H54 (cell line): Measurements from ENCODE around the gene PPIL1.
"Not testable (repeated sequence)": the region's sequence is repeated elsewhere in the genome, so short reads cannot be mapped to it uniquely, and the experiment has no call there.

Source experiments
- DNase-seq: peaks from one replicate; pipeline ENCODE4 v3.0.0; 2011; ENCODE audit warnings: low spot score, mixed read lengths; ENCODE audit not compliant: insufficient read length
- FAIRE-seq: peaks from 3 replicates; lab custom pipeline; 2011; peaks lifted over from hg19 to GRCh38; lab: Jason Lieb, UNC
- POLR2A ChIP-seq: IDR thresholded peaks from 2 replicates; pipeline ENCODE4 v1.6.1; 2011; ENCODE audit warnings: low read depth, mild to moderate bottlenecking, low read length

PPIL1 gene

DNA sequence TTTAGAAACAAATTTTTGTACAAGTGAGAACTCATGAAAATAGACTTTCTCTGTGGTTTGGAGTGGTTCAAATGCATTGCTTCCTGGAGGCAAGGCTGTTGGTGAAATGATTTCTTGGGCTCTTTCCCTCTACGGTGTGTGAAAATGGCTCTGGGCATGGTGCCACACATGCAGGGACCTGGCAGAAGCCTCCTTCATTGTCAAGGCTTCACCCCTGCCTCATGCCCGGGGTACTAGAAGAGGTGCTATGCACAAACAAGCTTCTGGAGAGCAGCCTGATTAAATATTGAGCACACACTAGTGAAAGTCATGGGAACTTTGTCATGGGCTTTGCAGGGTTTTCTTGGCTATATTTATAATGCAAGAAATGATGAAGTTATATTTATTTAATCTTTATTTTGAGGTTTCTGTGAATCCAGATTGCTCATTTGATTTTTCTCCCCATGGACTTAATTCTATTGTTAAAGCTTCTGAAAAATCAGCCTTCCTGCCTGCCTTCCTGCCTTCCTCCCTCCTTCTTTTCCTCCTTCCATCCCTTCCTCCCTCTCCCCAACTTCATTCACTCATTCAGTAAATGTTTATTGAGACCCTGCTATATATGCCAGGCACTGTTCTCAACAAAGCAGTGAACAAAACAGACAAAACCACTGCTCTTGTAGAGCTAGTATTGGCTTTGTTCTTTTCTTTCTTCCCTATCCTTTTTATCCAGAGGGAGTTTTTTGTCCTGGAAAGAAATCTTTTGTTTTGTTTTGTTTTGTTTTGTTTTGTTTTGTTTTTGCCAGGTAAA is 32.1 kb upstream of the PPIL1 start:
- DNase-seq (no peak), FAIRE-seq (no peak)
- no peak for TF ChIP-seq POLR2A

- DNase-seq, result no peak
- TF ChIP-seq POLR2A, result no peak
- no peak for FAIRE-seq
Measured at GRCh38 chr6:36904851-36905393, 30.3 kb upstream of the PPIL1 start.

DNA sequence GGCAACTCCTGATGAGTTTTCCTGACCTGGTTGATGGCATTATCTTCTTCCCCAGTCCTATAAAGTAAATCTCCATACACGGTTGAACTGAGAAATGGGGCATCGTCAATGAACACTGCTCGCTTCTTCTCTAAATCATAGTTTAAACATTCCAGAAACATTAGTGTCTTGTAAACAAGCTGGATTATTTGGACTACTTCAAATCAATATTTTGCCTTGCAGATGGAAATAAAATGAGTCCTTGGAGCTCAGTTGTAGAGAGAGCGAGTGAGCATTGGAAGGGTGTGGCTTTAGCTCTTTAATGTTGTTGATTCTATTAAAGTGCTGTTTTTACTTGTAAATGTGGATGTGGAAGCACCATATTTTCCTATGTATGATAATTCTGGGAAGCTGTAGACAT is 29.5 kb upstream of the PPIL1 start:
- DNase-seq (no peak), FAIRE-seq (no peak)
- no peak for TF ChIP-seq POLR2A

DNA sequence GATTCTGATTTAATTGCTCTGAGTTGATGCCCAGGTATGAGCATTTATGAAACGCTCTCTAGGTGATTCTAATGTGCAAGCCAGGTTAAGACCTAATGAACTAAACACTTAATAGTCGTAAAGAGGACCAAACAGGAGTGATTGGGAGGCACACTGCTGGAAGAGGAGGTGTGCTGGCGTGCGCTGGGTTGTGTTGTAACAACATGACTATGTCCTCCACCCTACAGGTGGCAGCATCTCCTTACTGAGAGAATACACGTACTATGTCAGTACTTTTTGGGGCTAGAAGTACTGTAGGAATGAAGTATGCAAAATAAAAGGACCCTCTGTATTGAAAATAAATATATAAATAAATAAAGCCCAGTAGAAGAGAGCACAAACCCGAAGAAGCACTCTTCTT is 23.0 kb upstream of the PPIL1 start:
- DNase-seq (no peak), FAIRE-seq (no peak)

GRCh38 chr6:36893976-36894932 is 19.7 kb upstream of the PPIL1 start:
- DNase-seq, result no peak
- TF ChIP-seq POLR2A, result no peak
- FAIRE-seq, result no peak

More for the DNA sequence above, 23.0 kb upstream of the PPIL1 start:
- no peak for TF ChIP-seq POLR2A

GRCh38 chr6:36891153-36891552 is 16.6 kb upstream of the PPIL1 start:
- DNase-seq, FAIRE-seq: not testable (repeated sequence)

GRCh38 chr6:36890112-36890663 is 15.6 kb upstream of the PPIL1 start:
- TF ChIP-seq POLR2A, result no peak
- FAIRE-seq, result no peak
- no peak for DNase-seq

- DNase-seq (no peak), FAIRE-seq (no peak)
- TF ChIP-seq POLR2A, result no peak
Measured at GRCh38 chr6:36888654-36889481, 14.3 kb upstream of the PPIL1 start.

DNA sequence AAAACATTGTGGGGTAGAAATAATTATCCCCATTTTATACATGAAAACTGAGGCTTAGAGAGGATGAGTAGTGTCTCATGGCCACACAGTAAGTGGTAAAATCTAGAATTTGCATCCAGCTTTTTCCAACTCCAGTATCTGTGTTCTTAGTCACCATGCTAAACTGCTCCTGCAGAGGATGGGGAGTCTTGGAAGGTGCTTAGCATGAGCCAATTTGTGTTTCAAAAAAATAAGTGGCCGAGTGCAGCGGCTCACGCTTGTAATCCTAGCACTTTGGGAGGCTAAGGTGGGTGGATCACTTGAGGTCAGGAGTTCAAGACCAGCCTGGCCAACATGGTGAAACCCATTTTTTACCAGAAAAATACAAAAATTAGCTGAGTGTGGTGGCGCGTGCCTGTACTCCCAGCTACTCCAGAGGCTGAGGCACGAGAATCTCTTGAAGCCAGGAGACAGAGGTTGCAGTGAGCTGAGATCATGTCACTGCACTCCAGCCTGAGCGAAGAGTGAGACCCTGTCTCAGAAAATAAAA is 13.6 kb upstream of the PPIL1 start:
- no peak for TF ChIP-seq POLR2A
- DNase-seq, result no peak
- no peak for FAIRE-seq

GRCh38 chr6:36886950-36887618 is 12.5 kb upstream of the PPIL1 start:
- FAIRE-seq (no peak), DNase-seq (no peak)
- no peak for TF ChIP-seq POLR2A

GRCh38 chr6:36885461-36886401 is 11.1 kb upstream of the PPIL1 start, which contains the start of gene C6orf89:
Gene C6orf89 (plus strand): TSS chr6:36885952. CDS start chr6:36899445, 13,493 bp downstream.
- DNase-seq (peak; percentile 81), FAIRE-seq (peak; percentile 97)
- TF ChIP-seq POLR2A, result peak; percentile 73; the same call in 1 of the 2 replicates
